AG08396 (cell line): ENCODE results near the gene HOXB13.

ENCODE experiments used
- DNase-seq: peaks from one replicate; pipeline ENCODE4 v3.0.0; 2012; ENCODE audit warnings: low spot score, mixed read lengths

The HOXB13 gene

DNA sequence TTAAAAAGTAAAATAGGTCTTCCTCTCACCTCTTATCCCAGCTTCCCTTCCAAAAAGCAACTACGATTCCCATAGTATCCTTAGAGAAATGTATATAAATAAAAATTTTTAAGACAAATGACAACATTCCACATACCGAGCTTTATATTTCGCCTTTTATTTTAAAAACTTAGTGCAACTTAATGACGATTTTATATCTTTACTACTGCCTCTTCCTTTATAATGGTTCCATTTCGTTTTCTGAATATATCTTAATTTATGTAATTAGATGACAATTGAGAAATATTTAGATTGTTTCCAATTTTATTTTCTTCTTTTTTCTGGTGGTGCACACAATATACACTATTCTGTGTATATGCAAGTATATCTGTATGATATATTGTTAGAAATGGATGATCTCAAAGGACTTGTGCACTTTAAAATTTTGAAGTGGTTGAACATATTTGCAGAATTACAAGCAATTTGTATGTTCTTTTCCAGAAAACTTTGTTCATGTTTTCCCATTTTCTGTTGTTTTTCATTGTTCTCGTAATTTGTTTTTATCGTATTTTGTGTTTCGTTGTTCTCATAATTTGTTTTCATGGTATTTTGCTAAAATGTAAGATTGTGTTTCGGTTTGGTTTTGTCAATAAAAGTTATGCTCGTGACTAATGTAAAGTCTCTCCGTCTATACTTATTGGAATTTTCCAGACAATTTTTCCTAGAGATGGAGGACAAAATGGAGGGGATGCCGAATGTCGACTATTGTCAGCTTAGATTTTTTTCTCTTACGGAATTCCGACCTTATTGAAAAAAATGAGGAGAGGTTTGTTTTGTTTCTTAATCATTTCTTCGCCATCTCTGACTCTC is 20.4 kb upstream of the HOXB13 start:
- no peak for DNase-seq

DNA sequence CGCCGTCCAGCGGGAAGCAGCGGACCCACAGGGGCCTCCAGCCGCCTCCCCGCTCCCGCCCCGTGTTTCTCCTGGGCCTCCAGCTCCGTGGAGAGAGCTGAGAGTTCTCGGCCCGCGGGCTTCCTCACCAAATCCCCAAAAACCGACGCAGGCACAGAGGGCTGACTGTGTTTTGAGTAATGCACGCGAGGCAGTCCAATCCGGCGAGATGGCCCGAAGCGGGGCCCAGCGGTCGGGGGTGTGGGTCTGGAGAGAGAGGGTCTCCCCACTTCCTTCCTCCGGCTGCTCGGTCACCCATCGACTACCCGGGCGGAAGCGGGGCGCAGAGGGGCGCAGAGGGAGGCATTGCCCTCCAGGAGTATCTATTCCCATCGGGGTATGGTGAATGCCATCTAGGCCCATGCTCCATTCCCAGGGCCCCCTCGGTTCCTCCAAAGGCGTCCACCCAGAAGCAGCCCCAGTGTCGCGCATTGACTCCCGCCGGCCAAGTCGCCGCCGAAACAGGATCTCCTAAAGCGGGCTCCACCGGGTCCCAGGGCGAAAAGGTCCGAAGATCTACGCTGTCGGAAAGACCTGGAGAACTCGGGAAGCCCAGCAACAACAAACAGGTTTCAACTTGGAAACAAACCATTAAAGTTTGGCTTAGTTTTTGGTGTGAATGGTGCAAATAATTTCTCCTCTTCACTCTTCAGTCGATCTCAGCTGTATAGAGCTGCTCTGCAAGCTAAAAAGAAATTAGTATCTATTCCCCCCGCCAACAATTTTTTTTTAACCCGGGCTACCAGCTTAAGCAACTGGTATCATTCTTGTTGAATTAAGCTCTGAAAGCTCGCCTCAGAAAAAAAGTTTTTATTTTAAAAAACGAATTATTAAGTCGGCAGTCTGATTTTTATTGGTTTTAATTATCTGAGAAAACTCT is 19.2 kb upstream of the HOXB13 start:
- no peak for DNase-seq

DNA sequence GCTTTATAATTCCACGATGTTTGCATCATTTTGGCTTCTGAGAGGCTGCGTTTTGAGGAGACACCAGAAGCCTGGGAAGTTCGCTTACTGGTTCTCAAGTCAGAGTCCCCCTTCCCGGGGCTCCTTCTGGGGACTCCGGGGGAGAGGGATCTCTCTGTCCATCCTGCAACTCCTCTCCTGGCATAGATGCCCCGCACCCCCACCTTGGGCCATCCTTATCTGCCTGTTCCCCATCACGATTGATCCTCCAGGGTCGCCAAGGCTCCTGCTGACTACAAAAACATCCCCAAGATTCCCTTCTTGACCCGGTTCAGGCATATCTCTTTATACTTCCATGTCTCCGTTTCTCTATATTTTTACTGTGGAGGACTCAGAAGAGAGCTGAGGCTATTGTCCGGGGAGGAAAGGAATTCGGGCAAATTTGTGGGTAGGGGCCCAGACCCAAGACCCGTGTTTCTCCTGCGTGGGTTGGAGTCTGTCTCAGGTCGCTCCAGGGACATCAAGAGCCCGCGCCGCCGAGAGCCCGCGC is 18.4 kb upstream of the HOXB13 start:
- no peak for DNase-seq

DNA sequence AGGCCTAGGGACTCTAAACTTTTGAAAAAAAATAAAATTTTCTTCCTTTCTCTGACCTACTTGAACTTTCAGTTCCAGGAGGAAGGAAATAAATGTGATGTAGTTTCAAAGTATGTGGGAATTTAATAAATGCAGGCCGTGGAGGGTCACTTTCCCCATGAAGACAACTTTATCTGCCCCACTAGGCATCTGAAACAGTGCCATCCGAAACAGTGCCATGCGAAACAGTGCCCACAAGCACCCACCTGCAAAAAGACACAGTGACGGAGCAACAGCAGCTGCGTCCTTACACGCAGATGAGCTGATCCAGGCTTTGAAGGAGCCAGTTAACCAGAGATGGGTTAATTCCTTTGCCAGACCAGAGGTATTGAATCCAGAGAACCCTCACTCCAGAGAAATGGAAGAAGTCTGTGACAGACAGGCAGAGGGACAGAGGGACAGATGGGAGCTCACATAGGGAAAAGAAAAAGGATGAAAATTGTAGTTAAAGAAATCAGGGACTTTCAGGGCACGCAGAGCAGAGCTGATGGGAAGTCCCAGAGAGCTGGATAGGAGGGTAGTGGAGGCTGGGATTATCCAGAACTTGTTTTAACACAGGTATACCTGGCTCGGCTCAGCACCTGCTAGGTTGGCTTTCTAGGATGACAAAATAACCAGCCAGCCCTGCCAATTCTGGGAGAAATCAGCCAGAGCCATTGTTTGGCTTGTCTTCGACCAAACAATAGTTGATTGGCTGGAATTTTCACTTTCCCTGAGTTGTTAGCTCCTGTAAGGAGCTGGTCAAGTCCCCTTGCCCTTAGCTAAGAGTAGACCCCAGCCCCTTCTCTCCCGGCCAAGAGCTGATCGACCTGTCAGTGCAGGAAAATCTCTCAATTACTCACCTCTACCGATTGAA is 17.1 kb upstream of the HOXB13 start:
- DNase-seq: no peak

DNA sequence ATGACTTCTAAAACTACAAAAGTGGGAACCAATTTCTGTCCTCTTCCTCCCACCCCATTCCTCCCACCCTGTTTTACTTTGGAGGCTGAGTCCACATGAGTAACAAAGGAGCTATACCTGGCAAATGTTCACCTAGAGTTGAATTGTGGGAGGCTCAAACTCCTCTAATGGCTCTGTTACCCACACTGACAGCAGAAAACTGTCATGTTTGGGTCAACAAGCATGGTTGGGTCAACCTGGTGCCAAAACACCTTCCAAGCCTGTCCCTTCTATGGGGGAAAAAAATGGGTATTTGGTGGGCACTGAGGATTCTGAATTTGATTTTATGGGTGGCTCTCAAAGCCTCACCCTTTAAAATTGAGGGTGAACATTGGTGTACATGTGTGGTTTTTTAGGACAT is 12.0 kb upstream of the HOXB13 start:
- DNase-seq: no peak

DNA sequence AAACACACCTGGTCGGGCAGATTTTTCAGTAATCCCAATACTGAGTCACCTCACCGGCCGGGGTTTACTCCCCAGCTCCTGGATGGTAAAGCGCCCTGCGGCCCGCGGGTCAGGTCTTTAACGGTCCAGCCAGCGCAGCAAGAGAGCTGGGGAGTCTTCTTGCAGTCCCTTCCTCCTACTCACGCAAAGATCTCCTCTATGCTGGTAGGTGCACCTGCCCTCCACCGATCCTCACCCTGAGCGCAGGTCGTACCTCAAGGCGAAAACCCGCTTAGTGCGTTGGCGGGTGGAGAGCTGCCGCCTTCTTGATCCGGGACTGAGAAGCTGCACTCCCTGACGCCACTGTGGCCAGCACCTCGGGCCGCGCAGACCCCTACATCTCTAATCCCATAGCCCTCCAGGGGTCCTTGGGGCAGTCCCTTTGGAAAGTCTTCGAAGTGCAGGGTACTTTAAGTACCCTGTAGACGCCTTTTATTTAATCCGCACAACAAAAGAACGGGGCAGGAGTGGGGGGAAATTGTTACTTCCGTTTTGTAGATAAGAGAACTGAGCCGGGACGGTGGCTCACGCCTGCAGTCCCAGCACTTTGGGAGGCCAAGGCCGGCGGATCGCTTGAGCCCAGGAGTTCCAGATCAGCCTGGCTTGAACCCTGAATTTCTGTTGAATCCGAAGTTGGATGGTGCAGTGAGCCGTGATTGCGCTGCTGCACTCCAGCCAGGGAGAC is 10.4 kb upstream of the HOXB13 start:
- DNase-seq: no peak

DNA sequence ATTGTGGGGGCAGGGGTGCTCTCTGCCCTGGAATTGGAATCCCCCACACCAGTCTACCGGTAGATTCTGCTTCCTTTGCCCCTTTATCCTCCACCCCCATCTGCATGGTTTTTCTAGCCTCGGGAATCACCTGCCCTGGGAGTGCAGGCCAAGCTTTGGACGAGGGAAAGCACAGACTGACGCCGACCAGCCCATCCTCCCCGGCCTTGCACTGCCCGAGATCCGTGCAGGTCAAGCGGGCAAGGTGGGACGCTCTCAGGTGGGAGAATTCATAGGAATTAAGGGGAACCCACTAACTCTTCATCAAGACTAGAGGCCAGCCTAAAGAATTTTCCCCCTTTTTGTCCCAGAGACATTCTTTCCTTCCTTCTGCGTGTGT is 9.9 kb upstream of the HOXB13 start:
- DNase-seq: no peak

DNA sequence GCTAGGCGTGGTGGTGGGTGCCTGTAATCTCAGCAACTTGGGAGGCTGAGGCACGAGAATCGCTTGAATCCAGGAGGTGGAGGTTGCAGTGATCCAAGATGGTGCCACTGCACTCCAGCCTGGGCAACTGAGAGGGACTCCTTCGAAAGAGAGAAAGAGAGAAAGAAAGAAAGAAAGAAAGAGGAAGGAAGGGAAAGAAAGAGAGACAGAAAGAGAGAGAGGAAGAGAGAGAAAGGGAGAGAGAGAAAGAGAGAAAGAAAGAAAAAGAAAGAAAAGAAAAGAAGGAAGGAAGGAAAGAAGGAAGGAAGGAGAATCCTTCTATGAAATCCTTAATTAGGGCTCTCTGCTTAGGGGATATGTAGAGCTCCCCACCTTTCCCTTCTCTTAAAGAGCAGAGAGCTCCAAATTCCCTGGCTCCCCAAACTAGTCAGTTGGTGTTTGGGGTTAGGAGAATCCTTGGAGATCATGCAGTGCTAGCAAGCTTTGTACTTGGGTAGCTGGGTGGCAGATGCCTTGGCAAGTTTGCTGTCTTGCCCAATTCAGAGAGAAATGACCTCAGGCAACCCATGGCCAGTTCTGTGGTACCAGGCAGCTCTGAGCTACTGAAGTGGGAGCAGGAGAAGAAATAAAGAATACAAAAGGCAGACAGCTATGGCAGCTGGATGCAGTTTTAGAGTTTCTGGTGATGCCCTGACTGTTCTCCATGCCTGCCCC is 8.9 kb upstream of the HOXB13 start:
- no peak for DNase-seq

DNA sequence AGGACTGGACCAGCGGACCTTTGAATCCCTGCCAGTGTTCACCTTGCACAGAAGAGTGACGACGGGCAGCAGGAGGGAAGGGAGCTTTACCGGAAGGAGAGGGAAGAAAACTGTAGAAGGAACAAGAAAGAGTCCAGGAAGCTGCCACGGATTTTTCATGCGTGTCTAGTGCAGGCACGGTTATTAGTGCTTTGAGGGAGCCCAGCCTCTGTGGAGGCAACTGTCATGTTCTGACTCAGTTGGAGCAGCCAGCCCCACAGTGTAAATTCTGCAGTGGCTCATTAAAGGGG is 6.5 kb upstream of the HOXB13 start:
- no peak for DNase-seq

DNA sequence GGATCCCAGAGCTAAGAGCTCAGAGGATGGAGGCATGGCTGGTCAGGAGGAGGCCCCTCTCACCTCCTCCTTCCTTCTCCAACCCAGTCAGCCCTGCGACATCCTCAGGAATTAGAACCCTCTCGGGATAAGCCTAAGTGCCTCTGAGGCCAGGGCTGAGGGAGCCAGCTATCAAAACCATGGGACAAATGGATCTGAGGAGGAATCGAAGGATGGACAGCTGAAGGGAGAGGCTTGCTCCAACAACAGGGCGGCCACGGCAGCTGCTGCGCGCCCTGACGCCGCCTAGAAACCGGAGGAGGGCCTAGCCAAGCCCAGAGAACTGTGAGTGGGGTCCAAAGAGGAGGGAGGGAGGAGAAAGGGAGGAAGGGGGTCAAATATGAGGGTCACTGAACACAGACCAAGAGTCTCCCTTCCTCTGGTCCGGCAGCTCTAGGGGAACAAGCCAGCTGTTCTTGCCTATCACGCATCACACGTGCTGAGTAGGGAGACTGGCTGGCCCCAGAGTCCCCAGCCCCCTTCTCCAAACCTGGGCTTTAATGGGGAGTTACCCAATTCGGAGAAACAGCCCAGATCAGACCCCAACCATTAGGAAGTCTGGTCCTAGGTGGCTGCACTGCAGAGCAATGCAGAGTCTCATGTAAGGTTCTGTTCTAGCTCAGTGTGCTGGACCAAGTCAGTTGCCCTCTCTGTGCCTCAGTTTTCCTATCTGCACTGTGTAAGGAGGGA is 5.9 kb upstream of the HOXB13 start:
- DNase-seq: no peak

DNA sequence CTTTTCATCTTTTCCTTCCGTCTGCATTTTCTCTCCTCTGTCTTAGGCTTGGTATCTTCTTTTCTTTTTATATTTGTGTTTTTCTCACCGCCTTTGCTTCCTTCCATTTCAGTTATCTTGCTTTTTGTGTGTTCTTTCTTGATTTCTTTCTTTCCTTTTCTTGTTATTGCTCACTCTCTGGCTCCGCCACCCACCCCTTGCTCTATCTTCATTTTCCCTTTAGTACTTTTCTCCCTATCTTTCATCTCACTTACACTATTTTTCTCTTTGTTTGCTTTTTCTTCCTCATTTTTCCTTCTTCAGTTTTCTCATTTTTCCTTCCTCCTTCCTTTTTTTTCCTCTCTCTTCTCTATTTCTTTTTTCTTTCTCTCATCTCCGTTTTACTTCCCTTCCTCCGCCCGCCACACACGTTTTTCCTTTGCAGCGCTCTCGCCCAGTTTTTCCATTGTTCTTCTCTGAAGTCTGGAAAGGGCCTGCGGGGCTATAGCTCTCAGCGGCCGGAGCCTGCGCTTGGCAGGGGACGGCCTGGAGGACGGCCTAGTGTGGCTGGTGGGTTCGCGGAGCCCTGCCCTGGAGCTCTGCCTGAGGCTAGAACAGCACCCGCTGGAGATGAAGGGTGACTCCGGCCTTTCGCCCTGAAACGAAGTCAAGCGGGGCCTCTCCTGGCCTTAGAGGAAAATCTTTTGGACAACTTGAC is 5.2 kb upstream of the HOXB13 start:
- DNase-seq: no peak

DNA sequence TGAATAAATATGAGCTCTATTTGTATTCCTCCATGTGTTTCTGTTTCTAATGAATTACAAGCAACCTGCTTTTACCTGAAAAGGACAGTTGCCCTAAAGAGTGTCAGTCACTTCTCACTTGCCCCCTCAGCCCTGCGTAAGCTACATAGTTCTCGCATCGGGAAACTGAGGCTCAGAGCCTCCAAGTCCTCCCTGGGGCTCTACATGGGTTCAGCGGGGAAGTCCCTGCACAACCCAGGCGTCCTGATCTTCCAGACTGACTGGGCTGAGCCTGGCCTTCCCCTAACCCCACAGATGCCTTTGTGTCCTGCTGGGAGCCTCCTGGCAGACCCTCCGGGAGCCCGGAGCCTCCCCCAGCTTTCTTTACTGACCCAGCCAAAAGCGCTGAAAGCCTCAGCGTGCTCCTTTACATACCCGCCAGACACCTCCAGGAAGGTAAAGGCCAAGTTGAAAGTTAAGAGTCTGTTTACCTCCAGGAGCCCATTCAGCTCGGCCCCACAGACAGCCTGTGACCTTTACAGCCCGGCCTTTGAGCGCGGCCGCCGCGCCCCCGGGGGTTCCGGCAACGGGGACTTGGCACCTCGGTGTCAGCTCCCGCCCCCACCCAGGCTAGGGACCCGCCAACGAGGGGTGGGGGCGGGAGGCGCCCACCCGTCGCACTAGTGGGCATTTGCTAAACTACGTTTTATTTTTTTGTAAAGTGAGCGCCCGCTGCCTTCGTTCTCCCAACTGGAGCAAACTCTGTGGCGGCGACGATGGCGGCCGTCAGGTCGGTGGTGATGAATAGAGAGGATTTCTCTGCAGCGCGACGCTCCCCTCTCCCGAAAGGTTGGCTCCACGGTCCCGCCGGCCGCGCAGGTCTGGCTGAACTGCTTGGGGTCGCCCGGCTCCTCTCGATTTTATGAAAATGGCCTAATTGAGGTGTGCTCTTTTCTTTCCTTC is 4.4 kb upstream of the HOXB13 start:
- no peak for DNase-seq

DNA sequence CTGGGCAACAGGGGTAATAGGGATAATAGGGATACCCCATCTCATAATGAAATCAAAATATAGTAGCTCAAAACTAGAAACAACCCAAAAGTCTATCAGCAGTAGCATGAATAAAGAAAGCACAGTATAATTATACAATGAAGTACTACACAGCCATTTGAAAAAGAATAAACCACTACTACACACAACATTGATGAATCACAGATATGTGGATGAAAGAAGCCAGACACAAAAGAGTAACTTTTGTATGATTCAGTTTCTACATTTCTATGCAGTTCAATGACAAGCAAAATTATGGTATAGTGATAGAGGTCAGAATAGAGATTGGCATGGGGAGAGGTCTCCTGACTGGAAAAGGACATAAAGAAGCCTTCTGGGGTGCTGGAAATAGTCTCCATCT is 2.8 kb upstream of the HOXB13 start:
- DNase-seq: no peak

DNA sequence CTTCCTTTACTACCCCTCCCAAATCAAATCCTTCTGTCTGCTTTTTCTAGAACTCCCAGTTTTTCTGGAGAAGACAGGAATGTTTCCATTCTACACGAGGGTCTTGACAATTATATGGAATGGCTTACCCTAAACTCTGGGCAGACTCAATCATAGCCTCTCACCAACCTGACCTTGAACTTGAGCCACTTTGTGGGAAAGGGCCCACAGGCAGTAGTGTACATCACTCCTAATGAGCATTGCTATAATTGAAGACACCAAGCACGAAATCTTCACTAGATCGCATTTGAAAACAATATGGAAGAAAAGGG is 1.6 kb upstream of the HOXB13 start:
- no peak for DNase-seq

DNA sequence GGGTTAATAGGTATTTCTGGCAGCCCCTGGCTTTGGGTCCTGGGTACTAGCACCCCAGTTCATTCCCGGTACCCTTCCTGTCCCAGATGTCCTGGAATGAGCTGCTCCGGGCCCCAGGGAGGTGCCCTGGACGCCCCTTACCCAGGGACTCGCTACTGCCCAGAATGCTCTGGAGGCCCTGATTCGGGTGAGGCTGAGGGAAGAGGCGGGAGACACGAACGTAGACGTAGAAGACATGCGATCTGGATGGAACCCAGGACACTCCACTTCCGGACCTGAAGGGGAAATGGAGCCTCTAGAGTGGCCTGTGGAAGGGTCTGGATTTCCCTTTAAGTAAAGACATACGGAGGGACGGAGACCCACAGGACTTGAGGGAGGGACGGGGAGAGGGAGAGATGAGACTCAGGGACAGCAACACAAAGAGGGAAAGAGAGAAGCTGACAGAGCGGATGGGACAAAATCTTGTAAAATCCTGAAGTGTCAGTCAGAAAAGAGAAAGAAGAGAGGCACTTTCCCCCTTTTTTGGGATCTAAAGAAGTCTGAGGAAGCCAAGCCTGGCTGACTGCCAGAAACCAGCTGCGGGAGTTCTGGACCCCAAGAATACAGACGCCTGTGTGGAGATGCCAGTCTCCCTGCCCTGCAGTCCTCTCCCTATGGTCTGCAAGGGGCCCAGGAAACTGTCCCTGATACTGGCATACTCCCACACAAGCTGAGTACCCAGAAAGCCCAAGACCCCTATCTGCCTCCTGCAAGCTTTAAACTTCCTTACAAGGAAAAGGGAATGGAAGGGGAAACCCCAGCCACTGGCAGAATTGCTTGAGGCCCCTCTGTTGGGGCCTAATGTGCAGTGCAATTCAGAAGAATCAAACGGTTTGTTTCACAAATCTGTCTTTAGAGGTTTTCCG is 1.0 kb upstream of the HOXB13 start:
- DNase-seq: no peak

DNA sequence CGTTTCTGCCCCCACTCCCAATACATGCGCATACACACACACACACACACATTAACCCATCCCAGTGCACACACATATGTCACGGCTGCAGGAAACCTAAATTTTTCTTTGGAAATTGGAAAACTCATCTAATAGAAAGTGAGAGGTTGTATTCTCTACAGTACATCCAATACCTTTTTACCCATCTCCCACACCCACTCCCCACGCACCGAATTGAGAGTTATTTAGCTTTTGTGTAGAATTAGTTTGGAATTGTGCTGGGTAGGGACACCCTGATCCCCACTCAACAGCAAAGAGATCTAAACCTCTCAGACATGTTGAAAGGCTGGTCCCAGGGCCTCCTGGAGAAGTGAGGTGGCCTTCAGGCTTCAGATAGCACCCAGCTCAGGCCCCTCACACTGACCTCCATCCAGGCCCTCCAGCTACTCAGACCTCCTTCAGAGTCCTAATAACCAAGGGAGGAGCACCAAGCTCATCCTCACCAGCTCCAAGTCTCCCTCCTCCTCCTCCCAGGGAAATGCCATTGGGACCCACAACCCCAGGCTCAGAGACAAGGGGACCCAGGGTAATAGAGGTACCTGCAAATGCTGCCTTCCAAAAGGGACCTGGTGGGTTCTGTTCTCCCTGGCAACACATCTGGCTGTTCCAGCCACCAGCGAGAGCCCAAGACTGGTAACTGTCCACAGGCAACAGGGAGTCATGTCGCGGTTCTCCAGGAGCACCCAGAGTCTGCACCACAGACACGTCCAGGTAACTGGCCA is 955 bp downstream of the HOXB13 start:
- no peak for DNase-seq

DNA sequence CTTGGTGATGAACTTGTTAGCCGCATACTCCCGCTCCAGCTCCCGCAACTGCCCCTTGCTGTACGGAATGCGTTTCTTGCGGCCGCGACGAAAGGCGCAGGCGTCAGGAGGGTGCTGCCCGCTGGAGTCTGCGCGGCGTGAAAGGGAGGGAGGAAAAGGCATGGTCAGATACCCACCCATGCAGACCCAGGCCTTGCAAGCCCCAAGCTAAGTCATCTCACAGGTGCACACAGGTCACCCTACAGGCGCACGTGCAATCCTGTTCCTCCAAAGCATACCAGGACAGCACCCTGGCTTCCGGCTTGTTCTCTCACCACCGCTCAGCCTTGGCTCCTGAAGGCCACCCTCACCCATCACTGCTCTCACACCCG is 1.6 kb downstream of the HOXB13 start:
- DNase-seq: no peak
